ENCODE results near the gene ATXN1.

Gene ATXN1

DNA sequence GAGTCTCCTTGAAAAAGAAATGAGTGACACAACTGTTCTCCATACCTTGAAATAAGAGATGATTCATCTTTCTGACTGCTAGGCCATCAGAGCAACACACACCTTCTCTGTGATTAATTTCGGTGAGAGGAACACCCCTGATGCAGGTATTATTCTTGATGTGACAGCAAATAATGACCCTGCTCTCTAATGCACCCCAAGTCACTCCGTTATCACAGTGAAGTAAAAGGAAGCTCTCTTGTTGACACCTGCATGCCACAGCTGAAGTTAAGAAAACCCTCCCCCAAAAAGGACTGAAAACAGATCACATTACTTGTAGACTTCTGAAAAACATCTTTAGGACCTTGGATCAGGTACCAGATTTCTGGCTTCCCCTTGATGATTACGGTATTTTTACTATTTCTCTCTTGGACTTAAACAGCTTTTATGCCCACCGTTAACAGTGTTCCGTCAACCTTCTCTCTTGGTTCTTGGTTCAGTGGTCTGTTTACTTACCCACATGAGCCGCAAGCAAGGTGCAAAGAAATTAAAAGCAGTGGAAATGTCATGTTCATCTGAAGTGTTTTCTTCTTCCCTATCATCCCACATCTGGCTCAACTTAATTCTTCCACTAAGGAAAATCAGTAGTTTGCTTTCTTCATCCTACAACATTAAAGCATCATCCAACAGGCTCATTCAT is 273.1 kb downstream of the ATXN1 start:
- no peak overlapping the region for H2BK15ac ChIP-seq (ENCODE audit: low read depth, poor library complexity, severe bottlenecking)
- no peak overlapping the region for H3K4me2 ChIP-seq (ENCODE audit: low read length, poor library complexity, severe bottlenecking)
- no peak overlapping the region for H3K4me3 ChIP-seq (ENCODE audit: insufficient read depth in 1 of 2, low read depth in 1 of 2, low read length in 2 of 2)
- no peak overlapping the region for H2BK5ac ChIP-seq (ENCODE audit: low read depth, low read length, poor library complexity, severe bottlenecking)
- H3K36me3 ChIP-seq (ENCODE audit: control insufficient read depth in 1 of 2, insufficient read depth in 2 of 2, low read depth in 1 of 2, low read length in 2 of 2) = peaks cover 4 to 30% of the 10 kb centered on the region in 2 experiments
- H3K9me3 ChIP-seq (ENCODE audit: control insufficient read depth, low read length) = peaks cover 9% of the 10 kb centered on the region
- no peak overlapping the region for H4K8ac ChIP-seq (ENCODE audit: low read length)
- DNase-seq = no peak
- H4K91ac ChIP-seq (ENCODE audit: low read length) = no peak overlapping the region
- peaks cover 16% of the 10 kb centered on the region for H3K79me1 ChIP-seq (replicated peaks; ENCODE audit: low read length, poor library complexity, severe bottlenecking)
- H2AK5ac ChIP-seq (ENCODE audit: low read length, severe bottlenecking) = no peak overlapping the region
- no peak overlapping the region for H2AFZ ChIP-seq (ENCODE audit: low read depth, low read length)
- H3K9ac ChIP-seq (ENCODE audit: low read length) = no peak overlapping the region
- no peaks in the 10 kb centered on the region for H3K4me1 ChIP-seq (ENCODE audit: control insufficient read depth, insufficient read depth, low read depth, low read length)
- no peak overlapping the region for H3K18ac ChIP-seq (ENCODE audit: low read depth in 1 of 2, low read length in 2 of 2)
- H2BK12ac ChIP-seq (ENCODE audit: low read length in 2 of 2) = no peak overlapping the region
- no peak overlapping the region for H3K27ac ChIP-seq (ENCODE audit: low read length, poor library complexity, severe bottlenecking)
- H3K14ac ChIP-seq (ENCODE audit: low read length in 2 of 2) = no peak overlapping the region
- H3K4ac ChIP-seq (ENCODE audit: low read depth in 1 of 2, low read length in 2 of 2) = no peak overlapping the region
- H3K27me3 ChIP-seq (ENCODE audit: control insufficient read depth in 1 of 2, insufficient read depth in 1 of 2, low read length in 2 of 2) = no peaks in the 10 kb centered on the region
- WGBS = 88% methylated on average over 6 of the region's 6 CpGs
- H3K23ac ChIP-seq (ENCODE audit: low read length in 2 of 2) = no peak overlapping the region
- no peak overlapping the region for H2BK120ac ChIP-seq (ENCODE audit: low read depth, low read length)

DNA sequence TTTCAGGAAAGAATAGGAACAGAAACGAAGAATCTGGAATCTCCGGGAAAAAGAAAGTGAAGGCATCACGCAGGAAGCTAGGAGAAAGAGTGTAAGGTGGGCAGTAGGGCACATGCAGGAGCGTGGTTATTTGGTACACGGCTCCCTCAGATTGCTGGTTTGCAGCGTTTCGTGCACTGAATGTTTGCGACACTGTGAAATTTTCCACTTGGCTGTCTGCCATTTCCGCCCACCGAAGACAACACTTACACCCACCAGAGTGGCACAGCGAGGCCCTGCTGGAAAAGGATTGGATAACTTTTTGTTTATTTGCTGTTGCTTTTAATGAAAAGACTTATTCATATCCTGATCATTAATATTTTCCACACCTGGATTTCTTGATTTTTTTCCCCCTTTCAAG is 274.6 kb downstream of the ATXN1 start:
- Histone ChIP-seq H2BK15ac (ENCODE audit: low read depth, poor library complexity, severe bottlenecking) (no peak overlapping the region), H3K23ac (ENCODE audit: low read length in 2 of 2) (no peak overlapping the region), H2AK5ac (ENCODE audit: low read length, severe bottlenecking) (no peak overlapping the region), H3K4ac (ENCODE audit: low read depth in 1 of 2, low read length in 2 of 2) (no peak overlapping the region), H3K36me3 (ENCODE audit: control insufficient read depth in 1 of 2, insufficient read depth in 2 of 2, low read depth in 1 of 2, low read length in 2 of 2) (peaks cover 6 to 43% of the 10 kb centered on the region in 2 experiments), H3K27ac (ENCODE audit: low read length, poor library complexity, severe bottlenecking) (no peak overlapping the region), H2BK120ac (ENCODE audit: low read depth, low read length) (no peak overlapping the region), H3K79me1 (replicated peaks; ENCODE audit: low read length, poor library complexity, severe bottlenecking) (peaks cover 14% of the 10 kb centered on the region), H3K4me3 (ENCODE audit: insufficient read depth in 1 of 2, low read depth in 1 of 2, low read length in 2 of 2) (no peak overlapping the region), H3K14ac (ENCODE audit: low read length in 2 of 2) (no peak overlapping the region), H3K18ac (ENCODE audit: low read depth in 1 of 2, low read length in 2 of 2) (no peak overlapping the region), H4K91ac (ENCODE audit: low read length) (no peak overlapping the region), H3K9ac (ENCODE audit: low read length) (no peak overlapping the region), H4K8ac (ENCODE audit: low read length) (no peak overlapping the region), H3K4me1 (ENCODE audit: control insufficient read depth, insufficient read depth, low read depth, low read length) (no peaks in the 10 kb centered on the region), H2AFZ (ENCODE audit: low read depth, low read length) (no peak overlapping the region), H3K27me3 (ENCODE audit: control insufficient read depth in 1 of 2, insufficient read depth in 1 of 2, low read length in 2 of 2) (no peaks in the 10 kb centered on the region), H2BK12ac (ENCODE audit: low read length in 2 of 2) (no peak overlapping the region), H2BK5ac (ENCODE audit: low read depth, low read length, poor library complexity, severe bottlenecking) (no peak overlapping the region), H3K9me3 (ENCODE audit: control insufficient read depth, low read length) (peaks cover 22% of the 10 kb centered on the region), H3K4me2 (ENCODE audit: low read length, poor library complexity, severe bottlenecking) (no peak overlapping the region)
- 94% methylated on average over 6 of the region's 11 CpGs for WGBS
- no peak for DNase-seq

DNA sequence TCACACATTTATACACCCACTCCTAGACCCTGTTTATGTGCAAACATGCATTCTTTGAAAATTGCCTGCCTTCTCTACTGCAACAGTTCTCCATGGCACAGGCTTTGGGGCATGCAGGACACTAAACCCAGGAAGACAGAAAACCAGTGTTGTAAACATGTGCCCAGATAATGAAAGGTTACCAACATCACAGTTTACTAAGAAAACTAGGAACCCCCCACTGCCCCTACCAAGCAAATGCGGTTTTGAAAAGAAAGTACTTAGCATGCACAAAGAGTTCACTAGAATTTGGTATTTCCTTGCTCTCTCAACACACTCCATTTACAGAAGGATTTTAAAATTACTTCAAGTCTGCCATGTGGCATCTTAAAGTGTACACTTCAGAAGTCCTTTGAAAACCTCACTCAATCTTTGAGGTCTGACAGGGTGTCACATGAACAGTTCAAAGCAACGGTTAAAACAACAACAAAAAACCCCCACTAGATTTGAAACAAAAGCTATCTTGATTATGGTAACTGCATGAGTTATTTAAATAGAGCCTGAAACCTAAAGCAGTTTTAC is 277.9 kb downstream of the ATXN1 start:
- Histone ChIP-seq H2AK5ac (ENCODE audit: low read length, severe bottlenecking) (no peak overlapping the region), H2BK120ac (ENCODE audit: low read depth, low read length) (no peak overlapping the region), H3K79me1 (replicated peaks; ENCODE audit: low read length, poor library complexity, severe bottlenecking) (peaks cover 7% of the 10 kb centered on the region), H3K27me3 (ENCODE audit: control insufficient read depth in 1 of 2, insufficient read depth in 1 of 2, low read length in 2 of 2) (no peaks in the 10 kb centered on the region), H3K4me3 (ENCODE audit: insufficient read depth in 1 of 2, low read depth in 1 of 2, low read length in 2 of 2) (no peak overlapping the region), H4K91ac (ENCODE audit: low read length) (no peak overlapping the region), H3K27ac (ENCODE audit: low read length, poor library complexity, severe bottlenecking) (no peak overlapping the region), H3K23ac (ENCODE audit: low read length in 2 of 2) (no peak overlapping the region), H2BK5ac (ENCODE audit: low read depth, low read length, poor library complexity, severe bottlenecking) (no peak overlapping the region), H3K9me3 (ENCODE audit: control insufficient read depth, low read length) (peaks cover 22% of the 10 kb centered on the region), H3K4me1 (ENCODE audit: control insufficient read depth, insufficient read depth, low read depth, low read length) (no peaks in the 10 kb centered on the region), H2BK15ac (ENCODE audit: low read depth, poor library complexity, severe bottlenecking) (no peak overlapping the region), H2AFZ (ENCODE audit: low read depth, low read length) (no peak overlapping the region), H3K9ac (ENCODE audit: low read length) (no peak overlapping the region), H3K14ac (ENCODE audit: low read length in 2 of 2) (no peak overlapping the region), H2BK12ac (ENCODE audit: low read length in 2 of 2) (no peak overlapping the region), H4K8ac (ENCODE audit: low read length) (peak overlapping the region; percentile 42), H3K4ac (ENCODE audit: low read depth in 1 of 2, low read length in 2 of 2) (no peak overlapping the region), H3K4me2 (ENCODE audit: low read length, poor library complexity, severe bottlenecking) (no peak overlapping the region), H3K36me3 (ENCODE audit: control insufficient read depth in 1 of 2, insufficient read depth in 2 of 2, low read depth in 1 of 2, low read length in 2 of 2) (peaks cover 6 to 48% of the 10 kb centered on the region in 2 experiments), H3K18ac (ENCODE audit: low read depth in 1 of 2, low read length in 2 of 2) (no peak overlapping the region)
- no peak for DNase-seq
- 94% methylated on average over 1 of the region's 2 CpGs for WGBS

DNA sequence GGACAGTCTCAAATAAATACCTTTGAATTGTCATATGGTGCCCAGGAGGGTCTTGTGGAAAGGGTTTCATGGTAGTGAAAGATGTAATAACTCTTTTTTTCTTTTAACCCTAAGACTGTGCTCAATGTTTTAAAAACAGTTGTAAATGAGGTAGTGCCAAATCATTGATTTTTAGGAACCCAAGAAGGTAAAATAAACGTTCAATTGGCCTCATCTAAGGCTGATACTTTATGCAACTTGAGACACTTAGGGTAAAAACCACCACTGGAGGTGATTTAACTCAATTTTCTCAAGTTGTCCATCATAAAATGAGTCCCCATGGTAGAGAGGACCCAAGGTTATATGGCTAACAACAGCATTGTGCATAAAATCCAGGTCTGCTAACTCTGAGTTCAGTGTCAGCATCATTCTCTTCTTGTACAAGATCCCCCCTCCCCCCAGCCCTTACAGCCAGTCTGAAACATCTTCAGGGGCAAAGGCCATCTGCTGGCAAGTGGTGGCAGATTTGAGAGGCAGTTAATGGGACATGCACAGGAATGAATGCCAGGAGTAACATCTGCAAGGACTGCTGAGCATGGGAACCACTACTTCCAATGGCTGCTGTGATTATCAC is 278.5 kb downstream of the ATXN1 start:
- Histone ChIP-seq H4K91ac (ENCODE audit: low read length) (no peak overlapping the region), H3K9me3 (ENCODE audit: control insufficient read depth, low read length) (peaks cover 22% of the 10 kb centered on the region), H3K23ac (ENCODE audit: low read length in 2 of 2) (no peak overlapping the region), H3K4me3 (ENCODE audit: insufficient read depth in 1 of 2, low read depth in 1 of 2, low read length in 2 of 2) (no peak overlapping the region), H2AK5ac (ENCODE audit: low read length, severe bottlenecking) (no peak overlapping the region), H3K14ac (ENCODE audit: low read length in 2 of 2) (no peak overlapping the region), H3K18ac (ENCODE audit: low read depth in 1 of 2, low read length in 2 of 2) (no peak overlapping the region), H2BK5ac (ENCODE audit: low read depth, low read length, poor library complexity, severe bottlenecking) (no peak overlapping the region), H3K27ac (ENCODE audit: low read length, poor library complexity, severe bottlenecking) (no peak overlapping the region), H2BK15ac (ENCODE audit: low read depth, poor library complexity, severe bottlenecking) (no peak overlapping the region), H3K4me2 (ENCODE audit: low read length, poor library complexity, severe bottlenecking) (no peak overlapping the region), H3K9ac (ENCODE audit: low read length) (no peak overlapping the region), H2BK12ac (ENCODE audit: low read length in 2 of 2) (no peak overlapping the region), H3K4me1 (ENCODE audit: control insufficient read depth, insufficient read depth, low read depth, low read length) (no peaks in the 10 kb centered on the region), H3K36me3 (ENCODE audit: control insufficient read depth in 1 of 2, insufficient read depth in 2 of 2, low read depth in 1 of 2, low read length in 2 of 2) (peaks cover 9 to 48% of the 10 kb centered on the region in 2 experiments), H4K8ac (ENCODE audit: low read length) (peak overlapping the region; percentile 42), H3K79me1 (replicated peaks; ENCODE audit: low read length, poor library complexity, severe bottlenecking) (peaks cover 7% of the 10 kb centered on the region), H3K27me3 (ENCODE audit: control insufficient read depth in 1 of 2, insufficient read depth in 1 of 2, low read length in 2 of 2) (no peaks in the 10 kb centered on the region), H2BK120ac (ENCODE audit: low read depth, low read length) (no peak overlapping the region), H3K4ac (ENCODE audit: low read depth in 1 of 2, low read length in 2 of 2) (no peak overlapping the region), H2AFZ (ENCODE audit: low read depth, low read length) (no peak overlapping the region)
- DNase-seq = no peak
- WGBS = 75% methylated on average over 1 of the region's 1 CpG
